Measurements from ENCODE around the gene GPM6B.

DNA sequence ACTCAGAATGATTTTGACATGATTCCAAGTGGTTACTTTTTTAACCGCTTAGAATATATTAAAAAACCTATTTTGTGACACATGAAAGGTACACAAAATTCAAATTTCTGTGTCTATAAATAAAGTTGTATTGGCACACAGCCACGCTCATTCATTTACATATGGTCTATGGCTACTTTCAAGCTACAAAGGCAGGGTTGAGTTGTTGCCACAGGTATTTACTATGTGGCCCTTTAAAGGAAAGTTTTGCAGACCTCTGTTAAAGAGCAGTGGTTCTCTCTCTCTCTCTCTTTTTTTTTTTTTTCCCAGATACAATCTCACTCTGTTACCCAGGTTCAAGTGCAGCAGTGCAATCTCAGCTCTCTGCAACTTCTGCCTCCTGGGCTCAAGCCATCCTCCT is 23.0 kb downstream of the GPM6B start:
- no peak for TF ChIP-seq ZBTB7A (IDR thresholded peaks at IDR 0.05; ENCODE audit: low read depth)
- TF ChIP-seq EP300 (IDR thresholded peaks at IDR 0.05; ENCODE audit: borderline replicate concordance): no peak
- TF ChIP-seq EGR1 (IDR thresholded peaks at IDR 0.05): no peak
- no peak for TF ChIP-seq CREB1 (IDR thresholded peaks at IDR 0.05; ENCODE audit: low read depth)
- TF ChIP-seq, protein P1, sequence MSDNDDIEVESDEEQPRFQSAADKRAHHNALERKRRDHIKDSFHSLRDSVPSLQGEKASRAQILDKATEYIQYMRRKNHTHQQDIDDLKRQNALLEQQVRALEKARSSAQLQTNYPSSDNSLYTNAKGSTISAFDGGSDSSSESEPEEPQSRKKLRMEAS (IDR thresholded peaks at IDR 0.05): no peak

All from Ishikawa (cell line).